SKM-1 treated with dmso at 0.1 percent for 144 hours (cell line): ENCODE results near the gene PMEL.
"Not testable (repeated sequence)": the region's sequence is repeated elsewhere in the genome, so short reads cannot be mapped to it uniquely, and the experiment has no call there.

Experiments used
- DNase-seq: peaks from one replicate; lab custom pipeline; 2025; ENCODE audit not compliant: unreplicated experiment; lab: John Stamatoyannopoulos, UW

Gene PMEL

DNA sequence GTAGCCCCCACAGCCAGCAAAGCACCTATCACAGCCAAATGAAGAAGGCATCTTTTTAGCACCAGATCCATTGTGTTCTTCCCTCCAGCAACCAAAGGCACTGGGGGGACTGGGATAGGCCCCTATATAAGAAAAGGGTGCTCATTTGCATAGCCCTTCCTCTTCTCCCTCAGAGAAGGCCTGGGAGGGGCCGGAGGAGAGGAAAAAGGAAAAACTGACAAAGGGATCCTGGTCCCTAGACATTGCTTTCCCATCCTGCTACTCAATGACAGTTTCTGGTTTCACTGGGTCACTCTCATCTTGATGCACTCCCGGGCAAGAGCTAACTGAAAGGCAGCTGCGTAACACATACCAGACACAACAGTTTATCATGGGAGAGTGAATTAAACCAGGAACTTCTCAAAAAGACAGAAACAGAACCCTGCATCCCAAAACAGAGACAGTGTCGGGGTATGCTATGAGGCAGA, at the start of gene PMEL:
Gene PMEL, minus strand, starts transcription at position 102 of the 467 bp plus-strand sequence. Its CDS starts 31 bp downstream, at position 71.
- DNase-seq: no peak

DNA sequence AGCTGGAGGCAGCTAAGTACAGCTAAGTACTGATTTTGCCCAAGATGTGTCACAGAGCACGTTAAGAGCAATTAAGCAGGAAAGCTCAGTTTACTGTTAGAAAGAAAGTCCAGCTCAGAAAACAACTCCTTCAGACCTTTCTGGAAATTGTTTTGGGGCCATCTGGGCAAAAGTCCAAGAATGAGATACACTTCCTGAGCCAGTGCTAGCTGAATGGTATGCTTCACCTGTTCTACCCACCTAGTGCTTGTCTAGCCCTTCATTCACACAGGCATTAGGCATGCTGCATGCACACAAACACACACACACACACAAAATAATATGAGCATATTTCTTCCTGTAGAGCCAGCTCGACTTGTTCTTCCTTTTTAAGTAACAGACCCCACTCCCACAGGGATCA, 48.4 kb upstream of the PMEL start:
- no peak for DNase-seq

DNA sequence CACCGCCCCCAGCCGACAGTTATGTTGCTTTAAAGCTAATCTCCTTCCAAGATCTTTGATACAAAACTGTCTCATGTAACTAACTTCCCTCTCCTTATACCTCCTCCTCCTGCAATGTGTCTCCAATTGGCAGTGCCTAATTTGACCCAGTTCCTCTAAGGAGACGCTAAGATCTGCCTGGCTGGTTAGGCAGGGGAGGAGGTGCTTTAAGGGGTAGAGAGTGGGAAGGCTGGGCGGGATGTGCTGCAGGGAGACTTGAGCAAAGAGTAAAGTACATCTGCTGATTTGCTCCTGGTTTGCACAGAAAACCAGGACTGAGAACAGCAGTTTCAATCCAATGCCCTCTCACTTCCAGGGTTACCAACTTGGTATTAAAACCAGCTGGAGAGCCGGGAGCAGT, 47.6 kb upstream of the PMEL start:
- no peak for DNase-seq

DNA sequence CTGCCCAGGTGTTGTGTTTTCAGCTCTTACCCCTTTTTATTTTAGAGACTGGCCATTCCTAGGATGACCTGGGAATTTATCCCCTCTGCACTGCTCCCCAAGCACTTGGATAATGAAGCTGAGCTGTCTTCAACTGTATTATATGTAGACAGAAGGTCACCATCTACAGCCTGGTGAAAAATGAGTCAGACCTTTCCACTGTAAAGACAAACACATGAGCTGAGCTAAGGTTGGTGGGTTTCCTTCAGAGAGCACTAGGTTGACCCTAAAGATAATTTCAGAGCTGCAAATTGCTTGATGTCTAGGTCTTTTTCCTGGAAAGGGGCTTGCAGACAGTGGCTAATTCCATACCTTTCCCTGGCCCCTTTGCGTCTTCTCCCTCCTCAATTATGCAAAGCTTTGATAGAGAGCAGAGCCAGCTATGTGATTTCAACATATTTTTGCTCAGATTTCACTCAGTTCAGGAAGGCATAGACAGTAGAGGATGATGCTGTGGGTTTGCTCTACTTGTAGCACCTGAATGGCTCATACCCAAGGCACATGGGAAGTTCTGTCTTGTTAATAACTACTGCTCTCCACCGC, 45.8 kb upstream of the PMEL start:
- no peak for DNase-seq

- no peak for DNase-seq
These were observed 44.3 kb upstream of the PMEL start for GRCh38 chr12:56010111-56010570.

DNA sequence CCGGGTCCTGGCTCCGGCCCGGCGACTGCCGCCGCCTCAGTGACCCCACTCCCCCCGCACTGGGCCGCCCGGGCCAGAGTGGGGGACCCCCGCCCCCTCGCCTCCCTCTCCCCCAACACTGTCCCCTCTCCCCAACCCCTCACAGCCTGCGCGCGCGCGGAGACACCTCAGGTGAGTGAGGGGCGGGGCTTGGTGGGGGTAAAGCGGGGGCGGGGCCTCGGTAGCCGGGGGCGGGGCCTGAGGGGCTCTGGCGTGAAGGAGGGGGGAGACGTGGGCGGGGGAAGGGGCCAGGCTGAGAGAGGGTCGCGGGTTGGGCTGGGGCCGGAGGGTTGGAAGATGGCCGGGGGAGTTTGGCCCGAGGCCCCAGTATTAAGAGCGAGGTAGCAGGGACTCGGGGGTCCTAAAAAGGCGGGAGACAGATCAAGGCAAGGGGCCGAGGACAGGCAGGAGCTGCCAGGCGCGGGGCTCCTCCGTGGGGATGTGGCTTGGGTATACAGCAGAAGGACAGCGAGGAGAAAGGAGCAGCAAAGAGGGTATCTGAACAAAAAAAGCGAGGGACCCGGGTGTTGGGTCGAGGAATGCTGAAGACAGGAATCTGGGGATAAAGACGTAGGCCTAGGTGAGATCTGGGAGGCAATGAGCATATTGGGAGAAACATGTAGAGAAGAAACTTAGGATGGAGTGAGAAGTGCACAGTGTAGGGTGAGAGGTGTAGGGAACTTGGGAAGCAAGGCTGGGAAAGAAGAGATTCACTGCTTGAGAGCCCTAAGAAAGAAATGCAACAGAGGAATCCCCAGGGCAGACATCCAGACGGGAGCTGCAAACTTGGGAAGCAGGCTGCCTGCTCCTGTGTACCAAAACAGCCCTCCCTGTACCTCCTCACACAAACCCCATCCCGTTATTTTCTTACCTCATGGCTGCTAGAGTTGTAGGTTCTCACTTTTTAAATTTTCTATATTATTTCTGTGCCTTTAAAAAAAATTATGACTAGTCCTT, 42.0 kb upstream of the PMEL start:
- no peak for DNase-seq

GRCh38 chr12:56004211-56004610, 38.4 kb upstream of the PMEL start:
- DNase-seq: no peak

DNA sequence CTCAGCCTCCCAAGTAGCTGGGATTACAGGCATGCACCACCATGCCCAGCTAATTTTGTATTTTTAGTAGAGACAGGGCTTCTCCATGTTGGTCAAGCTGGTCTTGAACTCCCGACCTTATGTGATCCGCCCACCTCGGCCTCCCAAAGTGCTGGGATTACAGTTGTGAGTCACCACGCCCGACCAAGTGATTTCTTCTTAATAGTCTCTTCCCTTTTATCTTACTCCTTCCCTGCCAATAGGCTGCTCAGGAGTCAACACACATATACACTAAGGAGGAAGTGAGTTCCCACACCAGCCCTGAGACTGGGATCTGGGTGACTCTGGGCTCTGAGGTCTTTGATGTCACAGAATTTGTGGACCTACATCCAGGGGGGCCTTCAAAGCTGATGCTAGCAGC, 37.5 kb upstream of the PMEL start:
- not testable (repeated sequence) for DNase-seq

DNA sequence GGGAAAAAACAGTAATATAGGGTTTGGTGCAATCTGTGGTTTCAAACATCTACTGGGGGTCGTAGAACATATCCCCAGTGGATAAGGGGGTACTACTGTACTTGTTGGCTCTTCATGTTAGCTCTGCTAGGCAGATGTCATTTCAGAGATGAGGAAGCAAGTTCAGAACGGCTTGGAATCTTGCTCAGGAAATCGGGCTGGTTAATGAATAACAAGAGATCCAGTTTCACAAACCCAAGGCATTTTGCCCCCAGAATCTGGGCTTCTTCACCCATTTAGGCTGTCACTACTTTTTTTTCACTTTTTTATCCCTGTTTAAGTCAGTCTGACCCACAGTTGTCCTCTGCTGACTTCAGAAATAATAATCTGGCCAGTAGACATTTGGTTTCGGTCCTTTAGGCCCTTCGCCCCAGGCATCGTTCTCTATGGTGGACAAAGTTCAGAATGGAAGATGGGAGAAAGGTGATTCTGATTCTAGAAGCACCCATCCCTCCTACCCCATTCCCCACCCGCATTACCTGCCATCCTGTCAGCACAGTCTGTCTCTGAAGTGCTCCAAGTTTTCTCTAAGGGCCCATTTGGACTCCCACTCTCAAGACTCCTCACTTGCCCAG, 35.8 kb upstream of the PMEL start:
- DNase-seq: no peak

- not testable (repeated sequence) for DNase-seq
These were observed 34.2 kb upstream of the PMEL start for GRCh38 chr12:55999999-56000540.

GRCh38 chr12:55999522-55999921, 33.7 kb upstream of the PMEL start:
- DNase-seq: not testable (repeated sequence)

- DNase-seq: no peak
These were observed 31.7 kb upstream of the PMEL start for GRCh38 chr12:55997535-55997859.

GRCh38 chr12:55996715-55997534, 31.1 kb upstream of the PMEL start, which contains the start of gene SUOX:
Gene SUOX, plus strand, starts transcription at chr12:55997276. Its CDS starts 4,946 bp downstream, at chr12:56002222.
- no peak for DNase-seq

- DNase-seq: no peak
These were observed 30.4 kb upstream of the PMEL start for GRCh38 chr12:55996201-55996714.

GRCh38 chr12:55995366-55995765, 29.5 kb upstream of the PMEL start:
- DNase-seq: no peak

DNA sequence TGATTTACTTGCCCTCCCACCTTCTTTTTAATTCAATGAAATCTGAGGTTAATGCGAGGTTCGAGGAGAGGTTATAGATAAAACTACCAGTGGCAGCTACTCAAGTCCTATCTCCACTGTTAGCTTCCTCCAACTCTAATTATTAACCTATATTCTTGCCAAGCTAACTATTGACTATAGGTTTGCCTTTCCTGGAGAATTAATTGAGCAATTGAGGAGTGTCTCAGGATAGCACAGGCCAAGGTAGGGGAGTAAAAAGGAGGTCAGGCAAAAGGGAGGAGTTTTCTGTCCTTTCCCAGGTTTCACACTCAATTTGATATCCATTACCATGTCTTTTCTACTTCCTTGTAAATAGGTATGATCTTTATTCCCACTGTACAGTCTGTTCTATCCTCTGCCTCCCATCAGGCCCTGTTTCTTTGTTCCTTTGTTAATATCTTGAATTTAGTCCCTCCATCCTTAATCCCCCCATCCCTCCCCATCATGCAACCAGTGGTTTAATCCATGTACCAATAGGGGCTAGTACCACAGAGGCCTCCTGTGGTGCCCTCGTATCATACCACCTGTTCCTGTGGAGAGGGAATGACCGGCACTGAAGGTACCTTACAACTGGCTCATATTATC, 27.5 kb upstream of the PMEL start:
- DNase-seq: no peak

DNA sequence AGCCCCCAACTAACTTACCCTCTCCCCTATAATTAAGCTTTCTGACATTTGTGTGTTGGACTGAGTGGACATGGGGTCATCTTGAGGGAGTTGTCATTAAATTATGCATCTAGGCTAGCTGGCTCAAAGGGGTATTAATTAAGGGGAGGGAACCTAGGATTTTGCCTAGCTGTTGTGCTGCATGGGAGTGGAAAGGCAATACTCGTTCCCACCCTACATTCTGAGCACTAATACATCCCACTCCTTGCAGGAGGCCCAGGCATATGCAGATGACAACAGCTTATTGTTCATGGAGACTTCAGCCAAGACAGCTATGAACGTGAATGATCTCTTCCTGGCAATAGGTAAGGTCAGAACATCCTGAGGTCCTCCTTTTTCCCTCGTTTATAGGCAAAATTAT, 25.3 kb upstream of the PMEL start:
- DNase-seq: no peak

- DNase-seq: not testable (repeated sequence)
These were observed 20.1 kb upstream of the PMEL start for GRCh38 chr12:55985976-55986375.

DNA sequence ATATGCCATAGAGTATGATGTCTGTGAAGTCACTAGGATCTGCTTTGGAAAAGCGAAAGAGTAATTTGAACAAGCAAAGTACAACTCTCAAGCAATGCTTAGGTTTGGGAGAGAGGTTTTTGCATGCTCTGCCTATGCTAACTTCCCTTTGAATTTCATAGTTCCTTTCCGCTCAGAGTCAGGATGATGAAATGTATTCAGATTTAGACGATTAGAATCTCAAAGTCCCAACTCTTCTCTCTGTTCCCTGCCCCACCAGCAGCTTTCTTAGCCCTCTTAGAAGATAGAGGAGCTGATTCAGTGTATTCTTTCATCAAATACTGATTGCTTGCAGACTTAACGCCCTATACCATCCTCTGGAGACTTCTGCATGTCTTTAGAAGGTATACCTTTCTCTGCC, 19.5 kb upstream of the PMEL start:
- DNase-seq: no peak

DNA sequence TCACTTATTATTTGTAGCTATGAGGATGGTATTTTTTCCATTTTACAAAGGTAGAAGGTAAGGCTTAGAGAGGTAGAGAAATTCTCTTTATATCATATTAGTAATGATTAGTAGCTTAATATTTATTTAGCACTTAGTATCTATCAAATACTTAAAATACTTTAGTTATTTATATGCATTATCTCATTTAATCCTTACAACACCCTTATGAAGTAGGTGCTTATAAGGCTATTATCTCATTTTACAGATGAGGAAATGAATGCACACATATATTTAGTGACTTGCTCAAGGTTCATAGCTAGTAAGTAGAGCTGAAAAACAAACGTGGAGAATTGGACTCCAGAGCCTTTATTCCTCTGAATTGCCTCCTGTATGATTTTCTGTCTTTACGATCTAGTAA, 19.0 kb upstream of the PMEL start:
- DNase-seq: no peak
